Gastrocnemius medialis (tissue), 4 donors: ENCODE data around the gene LMO7. TPM values are rescaled to one million over a fixed set of nuclear protein-coding genes. Genes with fewer than 3 reads are reported as not detected.

Experiments used
- ATAC-seq, 2 donors: fragments of 150-250 bp; one replicate each; pipeline ENCODE4 v1.9.1; 2016
- DNase-seq, 2 donors: peaks; one replicate each; pipeline ENCODE4 v3.0.0-alpha.2; 2019
- H3K27ac ChIP-seq, 4 donors: fragments of 200-600 bp; sonication (generic); 1 replicate in 1 of 4; 2 replicates in 3 of 4; pipeline ENCODE4 v1.5.1; 2016 to 2018; ENCODE audit warnings: mild to moderate bottlenecking in 2 of 4, moderate library complexity in 1 of 4
- H3K27me3 ChIP-seq, 3 donors: fragments of 200-600 bp; sonication (generic) in 2 of 3; 1 replicate in 1 of 3; 2 replicates in 2 of 3; pipeline versions ENCODE4 v1.5.1 to v1.6.0; 2016 to 2019; ENCODE audit warnings: mild to moderate bottlenecking in 1 of 3, moderate library complexity in 1 of 3
- H3K36me3 ChIP-seq, 2 donors: fragments of 200-600 bp; sonication (generic) in 1 of 2; one replicate each; pipeline ENCODE4 v1.5.1; 2017 to 2018
- H3K4me1 ChIP-seq, 2 donors: fragments of 200-600 bp; sonication (generic) in 1 of 2; one replicate each; pipeline ENCODE4 v1.5.1; 2016 to 2017; ENCODE audit warnings: mild to moderate bottlenecking in 2 of 2
- H3K4me3 ChIP-seq, 4 donors: fragments of 200-600 bp; sonication (generic) in 3 of 4; 1 replicate in 1 of 4; 2 replicates in 3 of 4; pipeline ENCODE4 v1.5.1; 2016 to 2019; ENCODE audit warnings: mild to moderate bottlenecking in 2 of 4
- H3K9me3 ChIP-seq, 3 donors: fragments of 200-600 bp; sonication (generic) in 2 of 3; 1 replicate in 1 of 3; 2 replicates in 2 of 3; pipeline ENCODE4 v1.5.1; 2016 to 2019
- POLR2A ChIP-seq, 2 donors: fragments of 450-650 bp; IDR thresholded peaks; one replicate each; pipeline ENCODE4 v1.6.1; 2017; ENCODE audit warnings: antibody characterized with exemption in 2 of 2, mild to moderate bottlenecking in 2 of 2, moderate library complexity in 2 of 2
- in situ Hi-C, 4 donors: fragments of 200-750 bp; cut with MboI; loops; one replicate each; pipeline versions ENCODE4 v1.15.0 to v1.8.0; 2017; ENCODE audit warnings: low sequenced_read_pairs in 4 of 4
- intact Hi-C: fragments of 100-400 bp; cut with DNase I; formaldehyde crosslinking; loops from one replicate; pipeline ENCODE4 v1.15.1; 2023; ENCODE audit warnings: low total_unique reads
- total RNA-seq, 4 donors: library from RNA; depleted of rRNA; stranded (reverse); fragments of >200 nt; gene quantifications; one replicate each; pipeline versions ENCODE4 v1.1.0 to v1.2.3, GENCODE V29; 2016
- TF ChIP-seq, protein P1 (sequence below), 5 experiments: fragments of 450-650 bp in 3 of 5; fragments of 200-600 bp in 2 of 5; sonication (generic) in 2 of 5; IDR thresholded peaks in 4 of 5; conservative IDR thresholded peaks in 1 of 5; 1 replicate in 4 of 5; 2 replicates in 1 of 5; pipeline ENCODE4 v1.5.1; 2016 to 2019; ENCODE audit warnings: antibody characterized with exemption in 5 of 5, mild to moderate bottlenecking in 3 of 5, moderate library complexity in 3 of 5

Gene LMO7
- total RNA-seq, 4 donors from 2014 or later = 68.3 to 134 (median 95.9) TPM

DNA sequence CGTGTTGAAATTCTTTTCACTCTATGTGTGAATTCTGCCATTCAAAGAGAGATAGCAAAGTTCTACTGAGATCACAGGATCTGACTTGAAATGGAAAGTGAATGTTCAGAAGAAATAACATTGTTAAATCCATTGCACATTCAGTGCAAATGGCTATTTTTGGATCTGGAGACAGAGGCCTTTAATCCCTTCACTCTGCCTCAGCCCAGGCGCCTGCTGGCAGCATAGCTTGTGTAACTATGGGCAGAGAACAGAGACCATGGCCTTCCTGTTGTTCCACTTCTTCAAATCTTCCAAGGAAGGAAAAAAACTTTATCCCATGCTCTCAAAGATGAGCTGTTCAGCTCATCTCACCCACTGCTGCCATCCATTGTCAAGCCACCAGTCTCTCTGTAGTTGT lies 265.4 kb downstream of the LMO7 start:
- no peaks in the 10 kb centered on the region for H3K9me3 ChIP-seq
- no peak for DNase-seq
- no peak overlapping the region for H3K4me3 ChIP-seq
- H3K27ac ChIP-seq = peak overlapping the region in 1 of 4 donors; percentile 42
- no peaks in the 10 kb centered on the region for H3K36me3 ChIP-seq
- TF ChIP-seq POLR2A (IDR thresholded peaks at IDR 0.05) = no peak
- TF ChIP-seq, protein P1, sequence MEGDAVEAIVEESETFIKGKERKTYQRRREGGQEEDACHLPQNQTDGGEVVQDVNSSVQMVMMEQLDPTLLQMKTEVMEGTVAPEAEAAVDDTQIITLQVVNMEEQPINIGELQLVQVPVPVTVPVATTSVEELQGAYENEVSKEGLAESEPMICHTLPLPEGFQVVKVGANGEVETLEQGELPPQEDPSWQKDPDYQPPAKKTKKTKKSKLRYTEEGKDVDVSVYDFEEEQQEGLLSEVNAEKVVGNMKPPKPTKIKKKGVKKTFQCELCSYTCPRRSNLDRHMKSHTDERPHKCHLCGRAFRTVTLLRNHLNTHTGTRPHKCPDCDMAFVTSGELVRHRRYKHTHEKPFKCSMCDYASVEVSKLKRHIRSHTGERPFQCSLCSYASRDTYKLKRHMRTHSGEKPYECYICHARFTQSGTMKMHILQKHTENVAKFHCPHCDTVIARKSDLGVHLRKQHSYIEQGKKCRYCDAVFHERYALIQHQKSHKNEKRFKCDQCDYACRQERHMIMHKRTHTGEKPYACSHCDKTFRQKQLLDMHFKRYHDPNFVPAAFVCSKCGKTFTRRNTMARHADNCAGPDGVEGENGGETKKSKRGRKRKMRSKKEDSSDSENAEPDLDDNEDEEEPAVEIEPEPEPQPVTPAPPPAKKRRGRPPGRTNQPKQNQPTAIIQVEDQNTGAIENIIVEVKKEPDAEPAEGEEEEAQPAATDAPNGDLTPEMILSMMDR (IDR thresholded peaks at IDR 0.05 in 4 of 5, conservative IDR thresholded peaks at IDR 0.05 in 1 of 5) = no peak
- in situ Hi-C loops (no loop called here), intact Hi-C loops (no loop called here)
- ATAC-seq = peak in 1 of 2 donors; percentile 41
- peaks cover 0 to 7% of the 10 kb centered on the region in 2 donors for H3K4me1 ChIP-seq
- no peaks in the 10 kb centered on the region for H3K27me3 ChIP-seq

DNA sequence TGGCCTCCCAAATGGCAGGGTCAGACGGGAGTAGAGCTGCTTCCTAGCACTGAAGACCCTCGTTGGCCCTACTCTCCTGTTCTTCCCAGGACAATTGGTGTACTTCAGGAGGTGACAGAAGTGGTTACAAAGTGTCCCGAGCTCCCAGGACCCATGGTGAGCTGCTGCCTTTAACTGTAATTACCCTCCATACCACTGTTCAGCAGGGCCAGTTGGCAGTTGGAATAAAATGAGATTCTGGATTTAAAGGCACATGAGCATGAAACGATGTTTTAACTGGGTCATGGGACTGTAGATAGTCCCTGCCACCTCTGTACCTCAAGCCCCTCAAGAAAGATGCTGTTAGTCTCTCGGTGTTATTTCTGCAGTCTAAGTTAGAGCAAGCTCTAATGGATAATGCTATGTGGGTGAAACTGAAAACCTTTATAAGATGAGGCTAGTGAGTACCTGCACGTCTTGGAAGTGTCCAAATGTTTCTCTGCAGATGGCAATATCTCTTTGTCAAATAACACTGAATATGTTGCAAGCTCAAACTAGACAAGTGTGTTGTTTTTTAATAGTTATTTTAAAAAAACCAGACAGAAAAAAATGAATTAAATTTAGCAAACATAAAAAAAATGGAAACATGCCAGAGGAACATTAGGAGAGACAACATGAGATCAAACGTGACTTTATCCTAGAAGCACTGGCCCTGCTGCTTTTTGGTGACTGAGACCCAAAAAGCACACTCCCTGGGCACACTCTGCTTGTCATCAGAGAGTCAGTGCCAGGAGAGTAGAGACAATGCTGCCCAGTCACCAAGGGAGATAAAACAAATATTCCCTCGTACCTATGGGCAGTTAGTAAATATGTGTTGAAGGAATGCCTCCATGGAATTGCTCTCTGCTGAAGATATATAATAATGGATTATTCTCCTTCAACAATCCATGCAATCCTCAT lies 266.3 kb downstream of the LMO7 start:
- Histone ChIP-seq H3K27ac (no peak overlapping the region), H3K4me1 (peaks cover 0 to 10% of the 10 kb centered on the region in 2 donors), H3K4me3 (no peak overlapping the region), H3K36me3 (no peaks in the 10 kb centered on the region), H3K9me3 (no peaks in the 10 kb centered on the region), H3K27me3 (no peaks in the 10 kb centered on the region)
- no peak for DNase-seq
- ATAC-seq = no peak
- in situ Hi-C loops (no loop called here), intact Hi-C loops (no loop called here)
- no peak for TF ChIP-seq POLR2A (IDR thresholded peaks at IDR 0.05)
- TF ChIP-seq, protein P1 (IDR thresholded peaks at IDR 0.05 in 4 of 5, conservative IDR thresholded peaks at IDR 0.05 in 1 of 5) = no peak

DNA sequence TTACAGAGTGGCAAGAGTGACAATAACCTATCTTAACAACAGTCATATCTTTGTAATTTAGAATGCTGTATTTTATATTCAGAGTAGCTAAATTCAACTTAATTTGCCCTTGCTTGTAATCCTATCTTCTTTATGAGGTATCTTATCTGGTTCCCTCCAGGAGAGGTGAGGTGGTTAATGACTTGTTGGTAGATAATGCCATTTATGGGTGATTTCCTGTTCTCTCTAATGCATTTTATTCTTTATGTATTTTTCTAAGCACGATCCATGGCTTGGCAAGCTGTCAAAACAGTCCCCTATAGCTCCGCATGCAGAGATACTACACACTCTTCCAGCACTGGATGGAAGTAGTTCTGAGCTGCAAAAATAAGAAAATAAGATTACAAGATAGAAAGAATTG lies 267.9 kb downstream of the LMO7 start:
- DNase-seq (no peak), ATAC-seq (no peak)
- Histone ChIP-seq H3K27ac (no peak overlapping the region), H3K9me3 (no peaks in the 10 kb centered on the region), H3K27me3 (no peaks in the 10 kb centered on the region), H3K36me3 (no peaks in the 10 kb centered on the region), H3K4me3 (no peak overlapping the region), H3K4me1 (peaks cover 6 to 19% of the 10 kb centered on the region in 2 donors)
- TF ChIP-seq, protein P1 (IDR thresholded peaks at IDR 0.05 in 4 of 5, conservative IDR thresholded peaks at IDR 0.05 in 1 of 5) = no peak
- TF ChIP-seq POLR2A (IDR thresholded peaks at IDR 0.05) = no peak
- in situ Hi-C loops = no loop called here
- intact Hi-C loops = no loop called here

DNA sequence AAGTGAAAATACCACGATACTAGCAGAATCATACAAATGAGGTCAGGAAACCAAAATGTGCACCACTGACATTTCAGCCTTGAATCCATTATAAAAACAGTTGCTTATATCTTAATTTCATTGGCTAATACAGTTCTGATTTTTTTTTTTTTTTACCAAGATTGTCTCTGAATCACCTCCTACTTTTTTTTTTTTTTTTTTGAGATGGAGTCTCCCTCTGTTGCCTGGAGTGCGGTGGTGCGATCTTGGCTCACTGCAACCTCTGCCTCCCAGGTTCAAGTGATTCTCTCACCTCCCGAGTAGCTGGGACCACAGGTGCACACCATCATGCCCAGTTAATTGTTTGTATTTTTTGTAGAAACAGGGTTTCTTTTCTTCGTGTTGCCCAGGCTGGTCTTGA lies 270.2 kb downstream of the LMO7 start:
- intact Hi-C loops = no loop called here
- no peak for ATAC-seq
- in situ Hi-C loops = no loop called here
- Histone ChIP-seq H3K4me3 (no peak overlapping the region), H3K4me1 (peaks cover 6 to 19% of the 10 kb centered on the region in 2 donors), H3K27ac (no peak overlapping the region), H3K9me3 (no peaks in the 10 kb centered on the region), H3K27me3 (no peaks in the 10 kb centered on the region), H3K36me3 (no peaks in the 10 kb centered on the region)
- DNase-seq = no peak
- TF ChIP-seq POLR2A (IDR thresholded peaks at IDR 0.05) = no peak
- TF ChIP-seq, protein P1 (IDR thresholded peaks at IDR 0.05 in 4 of 5, conservative IDR thresholded peaks at IDR 0.05 in 1 of 5) = no peak
